Measurements from ENCODE around the gene TBC1D5. TPM values are rescaled to one million over a fixed set of nuclear protein-coding genes. Genes with fewer than 3 reads are reported as not detected.

Gene TBC1D5
- polyA plus RNA-seq, 6 donors from 2014 or later, result 54.7 to 83.0 (median 73.6) TPM

DNA sequence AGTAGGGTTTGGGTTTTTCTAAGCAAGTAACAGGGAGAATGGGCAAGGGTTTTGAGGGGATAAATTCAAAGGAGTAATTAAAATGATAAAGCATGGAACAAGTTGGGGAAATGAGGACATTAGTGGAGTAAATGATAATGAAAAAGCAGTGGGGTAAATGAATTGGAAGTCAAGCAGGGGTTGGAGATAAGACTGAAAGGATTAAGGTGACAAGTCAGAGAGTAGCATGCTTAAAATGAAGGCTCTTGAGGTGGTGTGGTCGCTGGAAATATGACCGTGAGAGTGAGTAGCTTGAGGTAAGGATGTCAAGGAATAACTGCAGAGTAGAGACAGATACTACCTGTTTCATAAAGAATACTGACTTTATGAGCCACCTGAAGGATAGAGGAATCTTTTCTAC, 408.5 kb downstream of the TBC1D5 start:
- Mint-ChIP-seq H3K9me3 (no peaks in the 10 kb centered on the region), H3K27me3 (no peaks in the 10 kb centered on the region), H3K36me3 (peaks cover 0 to 12% of the 10 kb centered on the region in 2 donors), H3K4me3 (no peak overlapping the region), H3K27ac (no peak overlapping the region), H3K4me1 (no peaks in the 10 kb centered on the region)
- ATAC-seq (ENCODE audit: low read depth in 2 of 2) (no peak), DNase-seq (no peak)

DNA sequence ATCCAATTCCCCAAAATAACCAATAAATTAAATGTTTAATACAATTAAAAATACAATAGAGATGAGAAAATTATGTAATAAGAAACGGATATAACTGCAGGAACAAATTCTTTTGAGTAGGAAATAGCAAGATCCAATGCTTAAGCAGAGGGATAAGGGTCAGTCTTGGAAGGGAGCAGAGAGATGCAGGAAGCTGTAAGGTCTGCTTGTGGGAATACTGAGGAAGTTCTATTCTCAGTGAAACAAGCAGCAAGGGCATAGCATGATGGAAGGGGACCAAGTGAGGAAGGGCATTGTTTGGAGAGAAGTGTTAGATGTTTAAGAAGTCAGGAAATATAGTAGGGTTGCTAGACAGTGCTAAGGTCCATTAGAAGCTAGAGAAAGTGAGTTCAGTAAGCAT, 409.0 kb downstream of the TBC1D5 start:
- H3K4me1 Mint-ChIP-seq, result no peaks in the 10 kb centered on the region
- DNase-seq (no peak), ATAC-seq (ENCODE audit: low read depth in 2 of 2) (no peak)
- H3K4me3 Mint-ChIP-seq, result no peak overlapping the region
- H3K27ac Mint-ChIP-seq, result no peak overlapping the region
- no peaks in the 10 kb centered on the region for H3K27me3 Mint-ChIP-seq
- H3K9me3 Mint-ChIP-seq, result no peaks in the 10 kb centered on the region
- H3K36me3 Mint-ChIP-seq, result peaks cover 0 to 15% of the 10 kb centered on the region in 2 donors

DNA sequence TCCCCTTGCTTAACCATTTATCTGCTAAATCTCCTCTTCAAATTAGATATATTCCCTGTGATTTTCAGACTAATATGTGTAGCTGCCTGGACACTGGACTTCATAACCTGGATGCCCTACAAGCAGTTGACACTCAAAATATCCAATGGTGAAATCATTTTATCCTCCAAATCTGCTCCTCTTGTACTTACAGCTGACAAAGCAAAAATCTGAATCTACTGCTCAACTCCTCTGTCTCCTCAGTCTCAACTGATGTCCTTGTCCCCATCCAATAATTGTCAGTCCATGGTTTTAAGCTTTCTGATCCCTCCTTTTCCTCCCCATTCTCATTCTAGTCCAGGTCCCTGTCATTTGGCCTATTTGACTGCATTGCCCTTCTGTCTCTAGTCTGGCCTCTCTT, 411.8 kb downstream of the TBC1D5 start:
- Mint-ChIP-seq H3K4me1 (peaks cover 0 to 7% (median 0%) of the 10 kb centered on the region in 3 donors), H3K36me3 (peaks cover 0 to 15% of the 10 kb centered on the region in 2 donors), H3K4me3 (no peak overlapping the region), H3K27ac (no peak overlapping the region), H3K27me3 (no peaks in the 10 kb centered on the region), H3K9me3 (no peaks in the 10 kb centered on the region)
- no peak for DNase-seq
- no peak for ATAC-seq (ENCODE audit: low read depth in 2 of 2)

- no peaks in the 10 kb centered on the region for H3K9me3 Mint-ChIP-seq
- DNase-seq, result no peak
Measured at GRCh38 chr3:17329927-17330326, 412.5 kb downstream of the TBC1D5 start.

DNA sequence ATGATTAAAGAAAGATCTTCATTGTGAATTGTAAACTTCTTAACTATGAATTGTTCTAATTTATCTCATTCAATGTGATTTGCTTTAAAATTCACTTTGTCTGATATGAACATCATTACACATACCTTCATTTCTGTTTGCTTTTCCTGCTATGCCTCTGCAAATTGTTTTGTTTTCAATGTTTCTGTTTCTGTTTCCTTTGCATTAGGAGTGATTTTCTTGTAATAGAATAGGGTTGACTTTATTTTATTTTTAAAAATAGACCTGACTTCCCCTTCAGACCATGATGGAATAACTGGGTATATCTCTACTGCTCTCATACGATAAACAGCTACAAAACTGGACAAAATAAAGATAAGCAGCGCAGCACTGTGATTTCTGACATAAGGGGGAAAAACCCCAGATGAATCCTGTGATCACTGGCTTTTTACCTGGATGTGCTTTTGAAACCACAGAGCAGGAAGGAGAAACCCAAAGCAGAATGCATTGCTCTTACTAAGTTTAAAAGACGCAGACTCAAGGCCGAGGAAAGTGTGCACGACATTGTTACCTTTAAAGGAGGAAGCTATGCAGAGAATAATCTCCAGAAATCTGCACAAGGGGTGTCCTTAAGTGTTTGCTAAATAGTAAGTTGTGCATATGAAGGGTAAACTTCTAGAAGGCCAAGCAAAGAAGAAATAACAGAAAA, 420.2 kb downstream of the TBC1D5 start:
- ATAC-seq (ENCODE audit: low read depth in 2 of 2) (peak; percentile 41 to 70), DNase-seq (peak; percentile 3)
- Mint-ChIP-seq H3K27ac (peak overlapping the region; percentile 32 to 74 (median 62)), H3K9me3 (peaks cover 0 to 8% (median 0%) of the 10 kb centered on the region in 7 donors), H3K36me3 (peaks cover 0 to 20% of the 10 kb centered on the region in 2 donors), H3K27me3 (no peaks in the 10 kb centered on the region), H3K4me1 (peaks cover 17 to 32% (median 18%) of the 10 kb centered on the region in 3 donors), H3K4me3 (peak overlapping the region in 5 of 8 donors; percentile 8 to 48 (median 14))

More at GRCh38 chr3:17329927-17330326, 412.5 kb downstream of the TBC1D5 start:
- H3K4me1 Mint-ChIP-seq, result peaks cover 0 to 7% (median 1%) of the 10 kb centered on the region in 3 donors
- no peak overlapping the region for H3K27ac Mint-ChIP-seq
- ATAC-seq (ENCODE audit: low read depth in 2 of 2), result peak in 1 of 2 donors; percentile 25
- H3K27me3 Mint-ChIP-seq, result no peaks in the 10 kb centered on the region
- H3K4me3 Mint-ChIP-seq, result no peak overlapping the region
- peaks cover 0 to 17% of the 10 kb centered on the region in 2 donors for H3K36me3 Mint-ChIP-seq

DNA sequence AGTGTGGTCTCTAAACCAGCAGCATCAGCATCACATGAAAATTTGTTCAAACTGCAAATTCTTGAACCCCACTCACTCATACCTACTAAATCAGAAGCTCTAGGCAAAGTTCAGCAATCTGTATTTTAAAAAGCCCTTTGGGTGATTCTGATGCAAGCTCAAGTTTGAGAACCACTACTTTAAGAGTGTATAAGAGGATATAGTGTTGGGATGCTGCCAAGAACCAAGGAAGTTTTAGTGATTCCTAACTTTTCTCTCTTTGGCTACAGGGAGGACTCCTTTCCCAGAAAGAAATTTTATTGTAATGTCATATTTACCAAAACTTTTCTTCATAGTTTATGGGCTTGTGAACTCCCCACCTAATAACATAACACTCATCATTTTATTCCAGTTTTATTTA, 422.2 kb downstream of the TBC1D5 start:
- no peak for DNase-seq
- Mint-ChIP-seq H3K4me1 (peaks cover 14 to 35% (median 23%) of the 10 kb centered on the region in 3 donors), H3K27ac (no peak overlapping the region), H3K27me3 (no peaks in the 10 kb centered on the region), H3K36me3 (peaks cover 0 to 14% of the 10 kb centered on the region in 2 donors), H3K4me3 (no peak overlapping the region), H3K9me3 (peaks cover 0 to 8% (median 0%) of the 10 kb centered on the region in 7 donors)
- ATAC-seq (ENCODE audit: low read depth in 2 of 2), result no peak

DNA sequence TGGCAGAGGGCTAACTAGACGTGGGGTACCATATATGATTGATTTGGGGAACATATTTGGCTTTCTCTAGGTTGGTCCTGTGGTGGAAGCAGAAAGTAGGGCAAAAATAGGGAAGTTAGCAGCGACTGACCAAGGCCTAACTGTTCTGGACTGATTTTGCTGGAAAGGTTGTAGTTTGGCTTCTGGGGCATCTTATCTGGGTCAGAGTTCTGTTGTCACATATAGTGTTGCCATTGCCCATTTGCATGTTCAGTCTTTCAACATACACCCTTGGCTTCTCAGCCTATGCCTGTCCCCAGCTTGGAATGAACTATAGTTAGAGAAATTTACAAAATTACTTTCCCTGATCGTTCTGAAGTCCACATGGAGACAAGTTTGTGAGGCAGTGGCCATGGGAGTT, 426.5 kb downstream of the TBC1D5 start:
- peaks cover 0 to 9% of the 10 kb centered on the region in 2 donors for H3K36me3 Mint-ChIP-seq
- ATAC-seq (ENCODE audit: low read depth in 2 of 2) (no peak), DNase-seq (no peak)
- no peak overlapping the region for H3K27ac Mint-ChIP-seq
- H3K27me3 Mint-ChIP-seq, result no peaks in the 10 kb centered on the region
- H3K4me3 Mint-ChIP-seq, result no peak overlapping the region
- H3K4me1 Mint-ChIP-seq, result peaks cover 0 to 5% (median 4%) of the 10 kb centered on the region in 3 donors
- H3K9me3 Mint-ChIP-seq, result peaks cover 0 to 8% (median 0%) of the 10 kb centered on the region in 7 donors

- H3K4me3 Mint-ChIP-seq, result no peak overlapping the region
- no peak overlapping the region for H3K27ac Mint-ChIP-seq
- H3K36me3 Mint-ChIP-seq, result peaks cover 0 to 7% of the 10 kb centered on the region in 2 donors
- DNase-seq (no peak), ATAC-seq (ENCODE audit: low read depth in 2 of 2) (no peak)
- peaks cover 0 to 5% (median 4%) of the 10 kb centered on the region in 3 donors for H3K4me1 Mint-ChIP-seq
- peaks cover 0 to 8% (median 0%) of the 10 kb centered on the region in 7 donors for H3K9me3 Mint-ChIP-seq
- no peaks in the 10 kb centered on the region for H3K27me3 Mint-ChIP-seq
Measured at GRCh38 chr3:17314171-17314570, 428.3 kb downstream of the TBC1D5 start.

DNA sequence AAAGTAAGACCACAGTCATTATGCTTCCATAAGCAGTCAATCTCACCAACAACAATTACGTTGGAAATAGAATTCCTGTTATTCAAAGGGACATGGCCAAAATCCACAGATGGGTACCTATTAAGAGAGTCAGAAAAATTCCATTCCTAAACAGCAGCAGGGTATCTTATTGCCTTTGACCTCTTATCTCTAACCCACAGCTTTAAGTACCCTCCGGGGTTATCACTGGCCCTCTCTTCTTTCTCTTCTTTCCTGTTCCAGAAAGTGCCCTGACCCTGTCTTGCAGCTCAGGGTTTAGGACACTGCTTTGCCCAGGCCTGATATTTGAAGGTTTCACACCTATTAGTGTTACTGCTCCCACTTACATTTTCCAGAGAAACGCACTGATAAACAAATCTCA, 428.7 kb downstream of the TBC1D5 start:
- Mint-ChIP-seq H3K27ac (peak overlapping the region in 1 of 6 donors; percentile 67), H3K36me3 (peaks cover 0 to 3% of the 10 kb centered on the region in 2 donors), H3K27me3 (no peaks in the 10 kb centered on the region), H3K4me3 (no peak overlapping the region), H3K9me3 (peaks cover 0 to 5% (median 0%) of the 10 kb centered on the region in 7 donors), H3K4me1 (peaks cover 0 to 5% (median 4%) of the 10 kb centered on the region in 3 donors)
- no peak for DNase-seq
- ATAC-seq (ENCODE audit: low read depth in 2 of 2), result no peak

DNA sequence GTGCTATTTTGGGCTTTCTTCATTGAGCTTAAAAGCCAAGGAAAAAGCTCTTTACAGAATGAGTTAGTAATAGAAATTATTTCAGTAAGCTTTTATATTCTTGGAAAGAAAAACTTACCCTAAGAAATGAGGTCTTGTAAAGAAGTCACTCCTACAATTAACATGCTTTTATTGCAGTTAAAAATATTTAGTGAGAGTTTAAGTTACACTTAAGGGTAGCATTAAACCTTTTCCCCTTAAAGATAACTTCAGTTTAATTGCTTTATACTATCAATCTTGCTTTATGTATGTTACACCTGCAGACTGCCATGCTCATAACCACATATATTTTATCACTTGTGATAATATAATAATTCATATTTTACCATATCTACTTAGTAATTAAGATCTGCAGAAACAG, 431.4 kb downstream of the TBC1D5 start:
- Mint-ChIP-seq H3K9me3 (no peaks in the 10 kb centered on the region), H3K4me1 (peaks cover 0 to 5% (median 4%) of the 10 kb centered on the region in 3 donors), H3K36me3 (no peaks in the 10 kb centered on the region), H3K27ac (no peak overlapping the region), H3K4me3 (no peak overlapping the region), H3K27me3 (no peaks in the 10 kb centered on the region)
- no peak for DNase-seq
- no peak for ATAC-seq (ENCODE audit: low read depth in 2 of 2)

- Mint-ChIP-seq H3K4me3 (no peak overlapping the region), H3K27ac (no peak overlapping the region), H3K9me3 (no peaks in the 10 kb centered on the region), H3K36me3 (peaks cover 0 to 6% of the 10 kb centered on the region in 2 donors), H3K27me3 (no peaks in the 10 kb centered on the region), H3K4me1 (no peaks in the 10 kb centered on the region)
- no peak for ATAC-seq (ENCODE audit: low read depth in 2 of 2)
- DNase-seq, result no peak
Measured at GRCh38 chr3:17307887-17308286, 434.5 kb downstream of the TBC1D5 start.

GRCh38 chr3:17307482-17307881, 434.9 kb downstream of the TBC1D5 start:
- DNase-seq, result no peak
- ATAC-seq (ENCODE audit: low read depth in 2 of 2), result no peak
- no peaks in the 10 kb centered on the region for H3K4me1 Mint-ChIP-seq
- H3K36me3 Mint-ChIP-seq, result peaks cover 0 to 6% of the 10 kb centered on the region in 2 donors
- no peaks in the 10 kb centered on the region for H3K9me3 Mint-ChIP-seq
- no peak overlapping the region for H3K4me3 Mint-ChIP-seq
- no peaks in the 10 kb centered on the region for H3K27me3 Mint-ChIP-seq
- H3K27ac Mint-ChIP-seq, result no peak overlapping the region

DNA sequence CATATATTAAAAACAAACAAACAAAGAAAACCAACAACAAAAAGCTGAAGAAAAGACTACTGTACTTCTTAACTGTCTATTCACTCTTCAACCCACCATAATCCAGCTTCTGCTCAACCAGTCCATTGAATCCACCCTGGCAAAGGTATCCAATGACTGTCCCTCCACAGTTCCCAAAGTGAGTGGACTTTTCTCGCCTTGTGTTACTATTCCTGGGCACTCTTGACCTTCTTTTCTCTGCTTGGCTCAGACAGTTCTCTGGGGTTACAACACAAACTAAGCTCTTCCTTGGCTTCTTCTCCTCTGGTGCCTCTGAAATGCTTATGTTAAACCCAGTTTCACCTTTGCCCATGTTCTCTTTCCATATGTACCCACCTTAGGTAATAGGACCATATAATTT, 437.5 kb downstream of the TBC1D5 start:
- peaks cover 0 to 6% of the 10 kb centered on the region in 2 donors for H3K36me3 Mint-ChIP-seq
- H3K27ac Mint-ChIP-seq, result peak overlapping the region in 2 of 6 donors; percentile 22 to 32
- peaks cover 0 to 3% (median 0%) of the 10 kb centered on the region in 3 donors for H3K4me1 Mint-ChIP-seq
- no peak for ATAC-seq (ENCODE audit: low read depth in 2 of 2)
- no peak overlapping the region for H3K4me3 Mint-ChIP-seq
- no peaks in the 10 kb centered on the region for H3K9me3 Mint-ChIP-seq
- no peaks in the 10 kb centered on the region for H3K27me3 Mint-ChIP-seq
- DNase-seq, result no peak

DNA sequence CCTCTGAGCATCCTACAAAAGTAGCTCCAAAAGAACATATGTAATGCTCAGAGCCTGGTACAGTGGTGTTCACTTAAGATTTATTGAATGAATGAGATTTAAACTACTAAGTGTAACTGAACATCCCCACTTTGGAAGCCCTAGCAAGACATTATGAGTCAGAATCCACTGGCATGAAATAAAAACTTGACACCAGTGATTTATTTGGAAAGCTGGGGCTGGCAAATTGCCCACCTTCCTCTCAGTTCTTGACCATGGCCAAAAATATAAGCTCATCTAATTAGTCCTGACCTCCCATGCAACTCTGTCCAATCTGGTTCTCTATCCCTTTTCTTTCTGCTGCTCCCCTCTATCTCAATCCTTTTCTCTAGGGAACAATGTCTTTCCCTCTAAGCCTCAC, 439.7 kb downstream of the TBC1D5 start:
- ATAC-seq (ENCODE audit: low read depth in 2 of 2) (no peak), DNase-seq (no peak)
- Mint-ChIP-seq H3K4me1 (peaks cover 0 to 3% (median 0%) of the 10 kb centered on the region in 3 donors), H3K9me3 (no peaks in the 10 kb centered on the region), H3K27ac (no peak overlapping the region), H3K4me3 (no peak overlapping the region), H3K36me3 (peaks cover 6 to 14% of the 10 kb centered on the region in 2 donors), H3K27me3 (no peaks in the 10 kb centered on the region)

Data from naive B cell (primary cell).